COR-L47 (cell line): ENCODE data around the gene TMC4.

Experiments used
- DNase-seq: peaks from one replicate; lab custom pipeline; 2025; lab: John Stamatoyannopoulos, UW

The TMC4 gene

DNA sequence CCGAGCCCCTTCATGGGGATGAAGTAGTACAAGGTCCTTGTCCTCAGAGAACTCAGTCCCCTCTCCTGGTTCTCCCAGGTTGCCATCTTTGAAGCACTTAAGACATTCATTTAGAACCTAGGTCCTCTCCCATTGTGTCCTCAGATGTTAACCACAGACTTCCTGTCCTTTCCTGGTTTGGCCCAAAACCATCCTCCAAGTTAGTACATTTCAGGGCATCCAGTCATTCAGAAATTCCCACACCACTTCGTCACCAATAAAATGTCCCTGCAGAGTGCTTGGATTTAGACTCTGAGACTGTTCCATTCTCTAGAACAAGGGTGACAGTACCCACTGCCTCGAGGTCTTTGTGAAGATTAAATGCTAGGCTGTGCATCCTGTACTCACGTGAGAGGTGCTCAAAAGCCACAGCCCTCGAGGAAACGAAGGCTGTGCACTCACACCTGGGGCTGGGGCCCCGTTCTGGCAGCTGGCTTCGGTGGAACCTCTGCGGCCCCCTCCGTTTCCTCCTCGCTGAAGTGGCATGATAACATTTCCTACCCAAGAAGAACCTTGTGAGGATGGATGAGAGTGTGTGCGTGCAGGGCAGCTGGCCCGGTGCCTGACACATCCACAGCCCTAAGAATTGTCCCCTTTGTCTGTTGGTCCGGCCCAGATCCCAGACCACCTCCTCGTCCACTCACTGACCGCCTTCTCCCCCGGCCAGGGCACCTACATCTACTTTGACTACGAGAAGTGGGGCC lies 18.2 kb downstream of the TMC4 start:
- DNase-seq = no peak

DNA sequence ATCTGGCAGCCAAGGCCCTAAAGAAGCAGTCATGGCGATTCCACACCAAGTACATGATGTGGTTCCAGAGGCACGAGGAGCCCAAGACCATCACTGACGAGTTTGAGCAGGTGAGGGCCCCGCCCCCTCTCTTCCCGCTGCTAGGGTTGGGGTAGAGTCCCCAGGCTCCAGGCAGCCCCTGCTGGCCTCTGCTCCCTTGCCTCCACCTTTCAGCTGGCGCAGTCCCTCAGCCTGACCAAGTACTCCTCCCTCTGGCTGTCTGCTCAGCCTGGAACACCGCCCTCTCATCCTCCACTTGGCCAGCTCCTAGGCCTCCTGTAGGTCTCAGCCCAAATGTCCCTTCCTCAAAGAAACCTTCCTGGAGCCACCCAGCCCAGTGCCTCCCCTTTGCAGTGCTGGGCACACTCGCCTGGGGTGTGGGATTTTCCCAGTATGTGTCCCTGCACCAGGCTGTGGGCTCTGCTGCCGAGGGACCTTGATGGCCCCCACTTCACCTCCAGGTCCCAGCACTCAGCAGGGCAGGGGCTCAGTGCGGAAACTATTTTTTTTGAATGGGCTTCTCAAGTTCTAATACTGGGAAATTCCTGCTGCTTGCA lies 19.1 kb downstream of the TMC4 start:
- DNase-seq = no peak

DNA sequence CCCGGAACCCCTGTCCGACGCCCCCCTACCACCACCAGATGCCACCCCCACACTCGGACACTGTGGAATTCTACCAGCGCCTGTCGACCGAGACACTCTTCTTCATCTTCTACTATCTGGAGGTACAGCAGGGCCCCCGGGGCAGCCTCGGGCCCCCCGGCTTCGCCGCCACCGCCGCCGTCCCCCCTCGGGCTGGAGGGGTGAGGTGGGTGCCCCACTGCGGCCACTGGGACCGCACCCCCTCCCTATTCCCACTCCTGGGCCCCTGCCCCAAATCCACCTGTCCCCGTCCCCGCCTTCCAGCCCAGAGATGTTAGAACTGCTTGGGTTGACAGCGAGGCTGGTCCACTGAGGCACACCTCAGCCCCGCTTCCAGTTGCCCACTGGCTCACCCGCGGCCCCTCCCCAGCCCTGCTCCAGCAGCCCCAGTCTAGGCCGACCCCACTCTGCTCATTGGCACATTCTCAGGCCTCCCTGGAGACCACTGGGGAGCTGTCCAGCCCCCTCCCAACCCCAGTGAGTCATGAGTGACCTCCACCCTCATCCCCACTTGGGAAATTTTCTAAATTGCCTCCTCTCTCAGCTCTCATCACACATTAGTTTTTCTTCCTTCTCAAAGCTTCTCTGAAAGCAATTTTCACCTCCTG lies 20.0 kb downstream of the TMC4 start:
- no peak for DNase-seq

DNA sequence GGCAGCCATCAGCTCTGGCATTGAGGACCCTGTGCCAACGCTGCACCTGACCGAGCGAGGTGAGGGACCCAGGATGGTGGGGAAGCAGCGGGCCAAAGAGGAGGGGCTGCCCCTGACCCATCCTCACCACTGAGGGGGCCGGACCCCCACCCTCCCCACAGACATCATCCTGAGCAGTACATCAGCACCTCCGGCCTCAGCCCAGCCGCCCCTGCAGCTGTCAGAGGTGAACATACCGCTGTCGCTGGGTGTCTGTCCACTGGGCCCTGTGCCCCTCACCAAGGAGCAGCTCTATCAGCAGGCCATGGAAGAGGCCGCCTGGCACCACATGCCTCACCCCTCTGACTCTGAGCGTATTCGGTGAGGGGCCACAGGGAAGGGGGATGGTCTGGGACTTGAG lies 20.7 kb downstream of the TMC4 start:
- DNase-seq = no peak

DNA sequence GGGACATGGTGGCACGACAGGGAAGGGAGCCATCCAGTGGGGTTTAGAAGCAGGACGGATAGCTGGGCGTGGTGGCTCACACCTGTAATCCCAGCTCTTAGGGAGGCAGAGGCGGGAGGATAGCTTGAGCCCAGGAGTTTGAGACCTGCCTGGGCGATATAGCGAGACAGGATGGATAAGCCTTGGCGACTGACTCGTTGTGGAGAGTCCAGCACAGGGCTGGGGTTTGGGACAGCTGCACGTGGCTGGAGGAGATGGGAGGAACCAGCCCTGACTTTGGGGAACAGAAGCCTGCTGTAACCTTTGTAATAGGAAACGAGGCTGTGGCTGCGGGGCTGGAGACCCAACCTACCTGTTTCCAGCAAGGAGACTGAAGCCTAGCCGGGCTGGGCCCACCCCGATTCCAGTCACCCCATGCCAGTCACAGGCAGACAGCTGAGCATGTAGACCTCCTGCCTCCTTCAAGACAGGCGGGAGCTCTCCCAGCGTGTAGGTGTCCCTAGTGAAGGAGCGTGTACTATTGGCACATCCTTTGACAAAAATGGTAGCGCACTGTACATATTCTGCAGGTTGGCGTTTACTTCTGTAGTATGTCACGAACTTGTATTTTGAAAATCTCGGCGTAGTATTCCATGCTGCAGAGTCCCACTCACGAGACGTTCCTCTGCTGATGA lies 21.5 kb downstream of the TMC4 start:
- DNase-seq = no peak

DNA sequence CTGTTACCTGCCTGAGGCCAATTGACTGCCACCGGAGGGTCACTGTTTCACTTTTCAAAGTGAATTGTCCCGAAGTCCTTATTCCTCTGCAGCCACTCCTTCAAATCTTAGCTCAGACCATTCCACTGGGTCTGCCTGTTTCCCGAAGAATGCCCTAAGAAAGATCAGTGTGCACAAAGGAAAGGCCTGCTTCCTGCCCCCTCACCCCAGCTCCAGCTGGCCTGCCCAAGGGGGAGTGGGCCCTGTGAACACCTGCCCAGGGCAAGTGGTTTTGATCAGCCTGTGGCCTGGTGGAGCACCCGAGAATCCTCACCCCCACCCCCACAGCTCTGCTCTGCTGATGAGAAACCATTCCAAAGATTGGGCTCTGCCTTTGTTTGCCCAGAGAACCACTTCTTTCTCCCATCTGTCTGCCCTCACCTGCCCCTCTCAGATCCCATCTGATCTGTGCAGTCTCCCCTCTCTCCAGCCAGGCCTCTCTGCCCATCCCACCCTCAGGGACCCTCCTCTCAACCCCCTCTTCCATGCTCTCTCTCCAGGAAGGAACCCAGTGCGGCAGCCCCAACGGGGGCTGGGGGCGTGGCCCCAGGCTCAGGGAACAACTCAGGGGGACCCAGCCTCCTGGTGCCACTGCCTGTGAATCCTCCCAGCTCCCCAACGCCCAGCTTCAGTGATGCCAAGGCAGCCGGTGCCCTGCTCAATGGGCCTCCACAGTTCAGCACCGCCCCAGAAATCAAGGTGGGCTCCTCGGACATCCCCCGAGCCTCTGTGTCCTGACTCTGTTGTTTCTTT lies 23.7 kb downstream of the TMC4 start:
- DNase-seq = no peak

DNA sequence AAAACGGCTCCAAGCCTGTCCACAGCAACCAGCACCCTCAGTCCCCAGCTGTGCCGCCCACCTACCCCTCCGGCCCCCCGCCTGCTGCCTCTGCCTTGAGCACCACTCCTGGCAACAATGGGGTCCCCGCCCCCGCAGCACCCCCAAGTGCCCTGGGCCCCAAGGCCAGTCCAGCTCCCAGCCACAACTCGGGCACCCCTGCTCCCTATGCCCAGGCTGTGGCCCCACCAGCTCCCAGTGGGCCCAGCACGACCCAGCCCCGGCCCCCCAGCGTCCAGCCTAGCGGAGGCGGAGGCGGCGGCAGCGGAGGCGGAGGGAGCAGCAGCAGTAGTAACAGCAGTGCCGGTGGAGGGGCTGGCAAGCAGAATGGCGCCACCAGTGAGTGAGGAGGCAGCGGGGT lies 24.8 kb downstream of the TMC4 start:
- DNase-seq = no peak

DNA sequence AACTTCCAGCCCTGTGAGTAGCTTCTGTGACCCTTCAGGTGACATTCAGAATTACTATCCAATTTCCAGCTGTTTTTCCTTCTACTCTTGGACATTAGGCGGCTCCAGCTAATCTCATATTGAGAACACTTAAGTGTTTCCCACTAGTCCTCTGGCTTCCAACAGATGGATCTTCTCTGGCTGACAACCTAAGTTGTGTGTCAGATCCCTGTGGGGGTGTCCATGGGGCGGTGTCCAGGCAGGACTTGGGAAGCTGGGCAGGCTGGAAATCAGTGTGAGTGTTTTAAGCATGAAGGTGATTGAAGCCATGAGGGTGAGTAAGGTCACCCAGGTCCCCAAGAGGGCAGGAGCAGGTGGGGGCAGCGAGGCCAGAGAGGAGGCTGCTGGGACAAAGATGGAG lies 25.3 kb downstream of the TMC4 start:
- no peak for DNase-seq

DNA sequence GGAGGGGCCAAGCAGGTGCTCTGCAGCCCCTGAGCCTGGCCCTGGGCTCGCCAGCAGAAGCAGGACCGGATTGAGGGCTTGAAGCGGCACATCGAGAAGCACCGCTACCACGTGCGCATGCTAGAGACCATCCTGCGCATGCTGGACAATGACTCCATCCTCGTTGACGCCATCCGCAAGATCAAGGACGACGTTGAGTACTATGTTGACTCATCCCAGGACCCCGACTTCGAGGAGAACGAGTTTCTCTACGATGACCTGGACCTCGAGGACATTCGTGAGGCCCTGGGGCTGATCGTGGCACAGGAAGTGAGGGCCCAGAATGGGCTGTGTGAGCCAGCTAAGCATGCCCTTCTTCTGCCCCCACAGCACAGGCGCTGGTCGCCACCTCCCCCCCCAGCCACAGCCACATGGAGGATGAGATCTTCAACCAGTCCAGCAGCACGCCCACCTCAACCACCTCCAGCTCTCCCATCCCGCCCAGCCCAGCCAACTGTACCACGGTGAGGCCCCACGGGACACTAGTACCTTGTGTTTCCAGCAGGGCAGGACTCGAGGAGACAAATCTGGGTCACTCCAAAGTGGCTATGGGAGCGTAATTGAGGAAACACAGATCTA lies 27.3 kb downstream of the TMC4 start:
- no peak for DNase-seq

DNA sequence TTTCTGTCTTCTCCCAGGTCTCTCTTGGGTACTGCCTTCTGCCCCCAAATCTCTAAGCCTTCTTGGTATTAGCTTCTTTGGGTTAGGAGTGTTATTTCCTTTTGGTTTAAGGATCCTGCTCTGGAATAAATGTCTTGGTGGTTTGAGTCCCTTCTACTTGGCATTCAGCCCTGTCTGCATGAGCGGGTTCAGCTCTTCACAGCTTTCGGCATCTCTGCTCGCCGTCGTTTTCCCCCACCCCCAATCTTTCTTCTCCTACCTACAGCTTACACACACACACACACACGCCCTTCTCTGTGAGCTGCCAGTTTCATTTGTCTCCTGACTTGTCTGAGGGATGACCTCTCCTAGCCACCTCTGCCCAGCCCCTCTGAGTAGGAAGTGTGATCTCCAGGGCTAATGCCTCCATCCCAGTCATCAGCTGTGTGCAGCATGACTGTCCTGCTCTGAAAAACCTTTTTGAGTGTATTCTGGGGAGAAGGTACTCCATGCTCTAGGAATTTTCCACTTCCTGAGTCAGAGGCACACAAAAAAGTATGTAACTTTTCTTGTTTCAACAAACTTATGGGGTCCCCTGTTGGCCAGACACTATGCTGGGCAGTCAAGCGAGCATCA lies 30.7 kb downstream of the TMC4 start:
- no peak for DNase-seq

DNA sequence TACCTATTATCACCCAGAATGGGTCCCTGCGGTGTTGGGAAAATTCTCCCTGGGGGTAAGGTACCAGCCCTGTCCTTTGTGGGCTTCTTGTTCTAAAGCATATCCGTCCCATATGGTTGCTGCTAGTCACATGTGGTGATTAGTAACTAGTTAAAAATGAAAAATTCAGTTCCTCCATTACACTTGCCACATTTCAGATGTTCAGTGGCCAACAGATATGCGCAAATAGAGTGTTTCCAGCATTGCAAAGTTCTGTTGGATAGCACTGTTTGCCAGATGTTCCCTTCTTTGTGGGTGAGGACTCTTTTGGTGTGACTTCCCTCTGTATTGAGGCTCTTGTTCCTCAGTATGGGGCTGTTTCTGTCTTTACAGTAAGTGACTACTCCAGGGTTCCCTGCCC lies 31.6 kb downstream of the TMC4 start:
- DNase-seq = no peak

DNA sequence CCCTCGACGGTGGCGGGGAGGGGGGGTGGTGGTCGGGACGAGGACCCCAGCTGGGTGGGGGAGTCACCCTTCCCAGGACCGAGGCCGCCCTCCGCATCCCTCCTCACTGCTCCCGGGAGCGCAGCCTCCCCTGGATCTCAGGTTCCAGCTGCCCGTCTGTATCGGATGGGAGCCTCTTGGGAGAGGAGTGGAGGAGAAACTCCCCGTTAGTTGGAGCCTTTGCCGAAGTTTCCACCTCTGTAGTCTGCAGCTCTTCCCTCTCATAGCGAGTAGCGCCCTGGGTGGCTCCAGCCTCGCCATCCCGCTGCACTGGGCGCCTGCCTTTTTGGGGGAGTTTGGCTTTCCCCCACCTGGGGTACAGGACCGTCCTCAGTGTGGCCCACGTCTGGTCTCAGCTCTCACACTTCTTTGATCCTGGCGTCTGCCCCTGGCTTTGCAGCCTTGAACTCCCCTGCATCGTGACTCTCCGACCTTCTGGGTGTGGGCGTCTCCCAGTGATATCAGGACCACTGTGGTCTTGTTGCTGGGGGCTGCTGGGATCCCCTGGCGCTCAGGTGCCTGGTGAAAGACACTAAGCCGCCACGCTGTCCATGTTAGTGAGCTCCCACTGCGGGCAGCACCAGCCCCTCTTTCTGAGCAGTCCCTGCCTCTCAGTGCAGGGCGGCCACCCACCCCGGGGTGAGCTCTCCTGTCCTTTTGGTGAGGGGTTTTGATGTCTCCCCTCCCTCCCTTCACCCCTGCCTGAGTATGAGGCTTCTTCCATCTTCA lies 34.3 kb downstream of the TMC4 start:
- no peak for DNase-seq

DNA sequence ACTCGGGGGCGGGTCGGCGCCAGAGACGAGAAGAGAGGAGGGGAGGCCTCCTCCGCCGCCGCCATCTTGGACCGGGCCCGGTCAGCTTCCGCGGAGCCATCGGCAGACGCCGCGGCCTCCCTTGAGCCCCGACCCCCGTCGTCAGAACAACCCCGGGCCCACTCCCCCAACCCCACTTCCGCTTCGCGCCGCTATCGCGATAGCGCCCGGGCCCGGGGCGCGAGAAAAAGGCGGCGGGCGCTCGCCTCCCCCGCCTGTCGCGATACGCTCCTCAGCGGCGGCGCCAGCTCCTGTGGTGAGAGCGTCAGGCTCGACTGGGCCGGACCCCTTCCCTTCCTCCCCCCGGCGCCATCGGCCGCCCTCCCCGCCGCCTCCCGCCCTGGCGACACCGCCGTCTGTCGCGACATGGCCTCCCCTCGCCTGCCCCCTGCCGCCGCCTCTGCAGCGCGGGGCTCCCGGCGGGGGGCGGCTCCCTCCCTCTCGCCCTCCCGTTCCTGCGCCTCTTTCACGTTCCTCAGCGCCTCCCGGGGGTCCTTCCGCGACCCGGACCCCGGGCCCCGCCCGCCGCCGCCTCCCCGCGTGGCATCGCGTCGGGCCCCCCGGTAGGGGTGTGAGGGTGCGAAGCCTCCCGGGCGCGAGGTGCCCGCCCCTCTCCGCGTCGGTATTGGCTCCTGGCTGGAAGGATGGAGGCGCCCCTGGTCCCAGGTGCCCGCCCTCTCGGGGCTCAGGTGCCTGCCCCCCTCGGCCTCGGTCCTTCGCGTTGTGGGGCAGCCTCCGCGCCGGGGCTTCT lies 35.1 kb downstream of the TMC4 start, which contains the start of gene CNOT3:
TSS of gene CNOT3 (plus strand) at position 64 of the 790 bp plus-strand sequence. CDS start 5,217 bp downstream, outside the sequence.
- peak; percentile 27 for DNase-seq

DNA sequence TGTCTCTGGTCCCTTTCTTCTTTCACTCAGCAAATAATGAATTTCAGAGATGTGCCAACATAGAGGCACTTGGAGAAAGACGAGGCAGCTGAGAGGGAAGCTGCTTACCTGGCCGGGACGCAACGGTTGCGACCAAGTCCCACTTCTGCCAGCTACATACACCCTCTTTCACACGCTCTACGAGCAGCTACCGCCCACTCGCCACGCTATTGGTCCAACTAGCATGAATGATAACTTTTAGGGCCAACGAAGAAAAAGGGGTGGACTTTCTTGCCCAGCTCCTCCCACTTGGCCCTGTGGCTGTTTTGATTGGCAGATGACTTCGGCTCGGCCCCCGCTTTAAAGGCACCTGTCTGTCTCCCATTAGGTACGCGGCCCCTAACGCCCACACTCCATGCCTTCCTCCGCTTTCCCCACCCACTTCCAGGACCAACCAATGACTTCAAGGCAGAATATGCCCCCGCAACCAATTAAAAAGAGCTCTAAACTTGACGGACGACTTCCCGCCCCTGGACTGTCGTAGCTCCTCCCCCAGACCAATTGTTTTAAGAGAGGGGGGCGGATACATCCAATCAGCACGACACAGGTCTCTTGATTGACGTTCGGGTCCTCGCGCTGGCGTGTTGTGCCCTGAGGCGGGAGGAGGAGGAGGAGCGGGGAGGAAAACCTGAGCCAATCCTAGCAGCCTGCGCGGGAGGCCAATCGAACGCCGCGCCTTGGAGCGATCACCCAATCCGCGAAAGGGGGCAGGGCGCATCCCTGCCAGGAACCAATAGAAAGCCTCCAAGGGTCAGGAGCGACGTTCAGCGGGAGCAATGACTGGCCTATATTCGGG lies 35.9 kb downstream of the TMC4 start:
- DNase-seq = peak; percentile 100

DNA sequence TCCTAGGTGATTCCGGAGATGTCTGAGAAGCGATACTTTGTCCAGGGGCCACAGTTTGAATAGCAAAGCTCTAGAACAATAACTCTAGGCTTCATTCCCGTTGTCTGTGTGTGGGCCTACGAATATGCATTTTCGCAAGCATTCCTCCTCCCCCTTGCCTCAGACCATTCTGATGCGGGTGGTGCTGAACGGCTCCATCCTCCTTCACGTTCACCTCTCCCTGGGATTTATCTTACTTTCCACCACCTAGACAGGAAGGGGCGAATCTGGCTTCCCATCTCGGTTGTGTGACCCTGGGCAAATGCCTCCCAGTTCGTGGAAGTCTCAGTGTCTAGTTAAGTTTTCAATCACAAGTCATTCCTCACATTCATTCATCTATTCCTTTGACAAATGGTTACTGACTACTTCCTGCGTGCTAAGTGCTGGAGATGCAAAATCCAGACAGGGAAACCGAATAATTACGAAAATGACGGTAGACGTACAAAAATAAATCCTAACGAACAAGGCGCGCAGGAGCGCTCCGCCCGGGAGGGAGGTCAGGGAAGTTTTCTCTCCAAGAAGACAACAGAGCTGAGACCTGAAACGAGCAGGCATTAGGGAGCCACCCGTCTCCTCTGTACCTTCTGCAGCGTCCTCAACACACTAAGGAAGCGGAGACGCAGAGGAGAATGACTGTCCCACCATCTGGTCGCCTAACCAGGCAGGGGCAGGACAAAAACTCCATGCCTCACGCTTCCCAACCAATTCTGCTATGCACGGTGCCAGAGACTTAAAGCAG lies 36.7 kb downstream of the TMC4 start:
- no peak for DNase-seq

DNA sequence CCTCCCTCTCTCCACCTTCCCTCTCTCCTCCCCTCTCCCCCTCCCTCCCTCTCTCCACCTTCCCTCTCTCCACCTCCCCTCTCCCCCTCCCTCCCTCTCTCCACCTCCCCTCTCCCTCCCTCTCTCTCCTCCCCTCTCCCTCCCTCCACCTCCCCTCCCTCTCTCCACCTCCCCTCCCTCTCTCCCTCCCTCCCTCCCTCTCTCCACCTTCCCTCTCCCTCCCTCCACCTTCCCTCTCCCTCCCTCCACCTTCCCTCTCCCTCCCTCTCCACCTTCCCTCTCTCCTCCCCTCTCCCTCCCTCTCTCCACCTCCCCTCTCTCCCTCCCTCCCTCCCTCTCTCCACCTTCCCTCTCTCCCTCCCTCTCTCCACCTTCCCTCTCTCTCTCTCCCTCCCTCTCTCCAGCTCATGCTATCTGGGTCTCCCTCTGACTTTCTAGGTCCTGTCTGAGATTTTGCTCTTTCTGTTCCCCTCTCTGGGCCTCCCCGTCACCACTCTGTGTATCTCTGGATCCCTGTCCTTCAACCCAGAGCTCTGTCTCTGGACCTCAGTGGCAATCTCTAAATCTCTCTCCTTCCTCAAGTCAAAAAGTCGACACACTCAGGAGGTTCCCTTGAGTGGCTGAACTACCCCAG lies 38.9 kb downstream of the TMC4 start:
- DNase-seq = no peak

DNA sequence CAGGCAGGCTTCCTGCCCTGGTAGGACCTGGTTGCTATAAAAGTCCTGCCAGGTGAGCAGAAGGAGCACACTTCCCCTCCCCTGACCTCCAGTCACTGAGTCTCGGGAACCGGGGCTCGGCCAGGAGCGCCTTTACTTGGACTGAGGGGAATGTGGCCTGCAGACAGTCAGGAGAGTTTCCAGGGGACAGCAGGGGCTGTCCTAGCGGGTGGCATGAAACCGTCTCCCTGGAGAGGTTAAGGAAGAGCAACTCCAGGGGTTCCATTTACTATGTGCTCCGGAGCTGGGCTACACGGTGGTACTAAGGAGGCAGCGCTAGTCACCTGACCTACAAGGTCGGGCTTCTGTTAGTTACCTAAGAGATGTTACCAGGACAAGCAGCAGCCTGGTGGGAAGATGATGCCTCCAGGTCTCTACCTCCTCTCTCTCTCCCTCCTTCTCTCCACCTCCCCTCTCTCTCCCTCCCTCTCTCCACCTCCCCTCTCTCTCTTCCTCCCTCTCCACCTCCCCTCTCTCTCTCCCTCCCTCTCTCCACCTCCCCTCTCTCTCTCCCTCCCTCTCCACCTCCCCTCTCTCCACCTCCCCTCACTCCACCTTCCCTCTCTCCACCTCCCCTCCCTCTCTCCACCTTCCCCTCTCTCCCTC lies 39.5 kb downstream of the TMC4 start:
- DNase-seq = peak; percentile 8
